Kidney capillary endothelial cell (primary cell): Measurements from ENCODE around the gene PLIN4.

Experiments
- DNase-seq: peaks from one replicate; pipeline ENCODE4 v3.0.0-alpha.2; 2018; ENCODE audit warnings: low spot score

PLIN4 gene

DNA sequence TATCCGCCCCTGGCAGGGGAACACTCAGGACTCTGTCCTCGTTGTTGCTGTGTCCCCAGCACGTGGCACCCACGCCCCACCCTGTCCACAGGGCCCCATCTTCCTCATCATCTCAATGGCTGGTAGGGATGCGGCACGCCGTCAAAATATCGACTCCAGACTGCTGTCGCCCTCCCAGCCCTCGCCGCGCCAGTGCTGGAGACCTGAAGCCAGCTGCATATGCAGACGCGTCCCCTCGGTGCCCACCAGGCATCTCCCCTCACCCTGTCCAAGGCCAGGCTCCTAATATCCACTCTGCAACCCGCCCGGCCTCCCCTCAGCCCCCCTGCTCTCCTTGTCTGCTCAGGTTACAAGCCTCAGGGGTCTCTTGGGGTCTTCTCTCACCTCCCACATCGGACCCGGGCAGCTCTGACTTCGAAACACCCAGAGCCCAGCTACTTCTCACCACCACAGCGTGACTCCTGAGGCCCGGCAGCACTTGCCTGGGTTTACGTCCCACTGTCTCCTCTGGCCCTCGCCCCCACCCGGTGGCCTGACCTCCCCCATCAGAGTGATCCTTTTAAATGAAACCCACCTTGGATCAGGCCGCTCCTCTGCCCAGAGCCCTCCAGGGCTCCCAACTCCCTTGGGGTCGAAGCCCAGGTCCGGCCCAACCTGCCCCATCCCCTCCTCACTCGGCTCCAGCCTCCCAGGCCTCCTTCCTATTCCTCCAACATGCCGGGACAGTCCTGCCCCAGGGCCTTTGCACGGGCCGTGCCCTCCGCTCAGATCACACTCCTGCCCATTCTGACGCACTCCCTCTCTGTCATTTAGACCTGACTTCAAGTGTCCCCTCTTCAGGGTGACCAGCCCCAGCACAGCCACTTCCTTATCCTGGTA lies 12.5 kb downstream of the PLIN4 start:
- DNase-seq = no peak

GRCh38 chr19:4504891-4505569 lies 13.3 kb downstream of the PLIN4 start:
- no peak for DNase-seq

DNA sequence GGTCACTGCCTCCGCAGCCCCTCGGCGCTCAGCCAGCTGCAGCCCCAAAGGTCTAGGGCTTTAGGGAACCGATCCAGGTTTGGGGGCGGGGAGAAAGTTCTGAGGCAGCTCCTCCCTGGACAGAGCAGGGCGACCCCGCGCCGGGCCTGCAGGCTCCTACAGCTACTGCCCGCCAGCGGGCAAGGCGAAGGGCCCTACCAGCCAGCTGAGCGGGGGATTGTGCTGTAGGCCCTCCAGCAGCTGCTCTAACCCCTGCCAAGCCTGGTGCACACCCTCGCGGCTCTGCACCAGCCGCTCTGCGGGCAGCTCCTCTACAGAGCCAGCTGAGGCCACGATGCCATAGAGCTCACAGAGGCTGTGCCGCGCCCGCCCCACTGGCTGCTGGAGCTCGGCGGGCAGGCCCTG lies 14.0 kb downstream of the PLIN4 start:
- DNase-seq = no peak

GRCh38 chr19:4503825-4504170 lies 14.5 kb downstream of the PLIN4 start:
- no peak for DNase-seq

- no peak for DNase-seq
These were observed 15.0 kb downstream of the PLIN4 start for GRCh38 chr19:4503132-4503824.

DNA sequence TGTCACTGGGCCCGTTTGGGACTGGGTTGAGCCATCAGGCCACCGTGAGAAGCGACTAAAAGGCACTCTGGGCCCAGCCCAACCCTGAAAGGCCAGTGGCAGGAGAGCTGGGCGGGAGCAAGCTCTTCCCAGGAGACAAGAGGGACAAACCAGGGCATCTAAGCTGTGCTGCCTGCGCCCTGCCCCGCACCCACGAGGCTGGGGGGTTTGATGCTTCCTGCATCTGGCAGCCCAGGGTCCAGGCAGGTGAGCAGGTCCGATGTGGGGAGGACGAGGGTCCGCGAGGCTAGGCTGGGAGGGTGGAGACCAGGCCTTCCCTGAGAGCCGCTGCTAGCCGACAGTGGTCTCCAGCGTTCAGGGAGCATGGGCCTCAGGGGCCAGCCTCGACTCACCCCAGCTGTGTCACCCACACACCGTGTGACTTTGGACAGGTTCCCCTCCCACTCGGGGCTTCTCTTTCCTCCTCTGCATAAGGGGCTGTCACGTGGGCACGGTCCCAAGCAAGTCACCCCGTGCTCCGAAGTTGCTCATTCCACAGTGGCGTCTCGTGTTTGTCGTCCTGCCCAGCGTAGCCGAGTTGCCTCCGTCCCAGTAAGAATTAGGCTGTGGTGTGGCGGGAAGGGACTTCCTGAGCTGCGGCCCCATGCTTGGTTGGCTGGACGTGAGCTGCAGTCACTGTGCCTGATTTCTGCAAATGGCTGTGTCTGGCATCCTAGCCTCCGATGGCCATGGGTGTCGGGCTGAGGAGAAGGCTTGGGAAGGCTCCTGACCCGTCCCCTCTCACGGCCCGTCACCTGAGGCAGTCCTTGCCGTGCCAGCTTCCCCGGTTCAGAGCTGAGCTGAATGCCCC lies 15.8 kb downstream of the PLIN4 start:
- no peak for DNase-seq

GRCh38 chr19:4501691-4502090 lies 16.6 kb downstream of the PLIN4 start:
- no peak for DNase-seq

DNA sequence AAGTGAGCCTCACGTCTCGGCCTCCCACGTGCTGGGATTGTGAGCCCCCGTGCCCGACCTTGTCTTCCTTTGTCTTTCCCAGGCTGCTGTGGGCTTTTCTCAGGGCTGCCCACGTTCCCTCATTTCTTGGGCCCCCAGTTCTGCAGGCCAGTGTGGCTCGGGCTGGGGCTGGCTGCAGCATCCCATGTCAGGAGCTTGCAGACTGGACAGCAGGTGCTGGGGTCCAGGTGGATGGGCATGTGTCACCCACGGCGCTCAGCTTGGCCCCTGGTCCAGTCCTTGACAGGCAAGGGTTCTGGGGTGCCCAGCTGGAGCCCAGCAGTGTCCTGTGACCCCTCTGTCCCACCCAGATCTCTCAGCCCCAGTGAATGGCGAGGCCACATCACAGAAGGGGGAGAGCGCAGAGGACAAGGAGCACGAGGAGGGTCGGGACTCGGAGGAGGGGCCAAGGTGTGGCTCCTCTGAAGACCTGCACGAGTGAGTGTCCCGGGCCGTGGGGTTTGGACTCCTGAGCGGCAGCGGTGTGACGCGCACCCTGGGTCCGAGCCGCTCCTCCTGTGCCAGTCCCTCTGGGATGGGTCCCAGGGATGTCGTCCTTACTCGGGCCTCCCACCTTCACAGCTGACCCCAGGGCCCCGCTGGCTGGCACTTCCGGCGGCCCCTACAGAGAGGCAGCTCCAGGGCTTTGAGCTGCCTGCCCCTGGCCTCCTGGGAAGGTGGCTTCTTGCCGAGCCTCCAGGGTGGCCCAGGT lies 17.3 kb downstream of the PLIN4 start:
- no peak for DNase-seq

GRCh38 chr19:4499855-4500254 lies 18.4 kb downstream of the PLIN4 start:
- no peak for DNase-seq

DNA sequence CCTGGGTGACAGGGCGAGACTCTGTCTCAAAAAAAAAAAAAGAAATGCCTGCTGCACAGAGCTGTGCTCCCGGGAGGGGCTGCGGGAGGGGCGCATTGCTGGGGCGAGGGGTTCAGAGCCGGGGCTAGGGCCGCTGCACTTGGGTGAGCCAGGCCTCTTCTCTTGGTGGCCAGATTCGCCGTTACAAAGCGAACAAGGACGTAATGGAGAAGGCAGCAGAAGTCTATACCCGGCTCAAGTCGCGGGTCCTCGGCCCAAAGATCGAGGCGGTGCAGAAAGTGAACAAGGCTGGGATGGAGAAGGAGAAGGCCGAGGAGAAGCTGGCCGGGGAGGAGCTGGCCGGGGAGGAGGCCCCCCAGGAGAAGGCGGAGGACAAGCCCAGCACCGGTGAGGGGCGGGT lies 19.0 kb downstream of the PLIN4 start:
- DNase-seq = no peak

GRCh38 chr19:4498694-4499093 lies 19.6 kb downstream of the PLIN4 start:
- no peak for DNase-seq

GRCh38 chr19:4497770-4498389 lies 20.4 kb downstream of the PLIN4 start:
- no peak for DNase-seq

- DNase-seq = no peak
These were observed 22.0 kb downstream of the PLIN4 start for GRCh38 chr19:4496304-4496703.

DNA sequence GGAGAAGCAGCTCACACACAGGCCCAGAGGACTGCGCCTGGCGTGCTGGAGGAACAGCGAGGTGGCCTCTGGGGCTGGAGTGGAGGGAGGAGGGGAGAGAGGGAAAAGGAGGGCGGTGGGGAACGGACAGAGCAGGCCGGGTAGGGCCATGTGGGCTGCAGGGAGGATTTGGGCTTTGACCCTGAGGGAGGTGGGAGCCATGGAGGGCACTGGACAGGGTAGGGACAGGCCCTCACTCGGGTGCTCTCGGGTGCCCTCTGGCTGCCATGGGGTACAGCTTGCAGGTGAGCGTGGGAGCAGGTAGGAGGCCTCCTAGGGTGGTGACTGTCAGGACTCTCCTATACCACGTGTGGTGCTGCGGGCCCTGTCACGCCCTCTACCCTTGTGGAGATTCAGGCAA lies 22.8 kb downstream of the PLIN4 start:
- no peak for DNase-seq

DNA sequence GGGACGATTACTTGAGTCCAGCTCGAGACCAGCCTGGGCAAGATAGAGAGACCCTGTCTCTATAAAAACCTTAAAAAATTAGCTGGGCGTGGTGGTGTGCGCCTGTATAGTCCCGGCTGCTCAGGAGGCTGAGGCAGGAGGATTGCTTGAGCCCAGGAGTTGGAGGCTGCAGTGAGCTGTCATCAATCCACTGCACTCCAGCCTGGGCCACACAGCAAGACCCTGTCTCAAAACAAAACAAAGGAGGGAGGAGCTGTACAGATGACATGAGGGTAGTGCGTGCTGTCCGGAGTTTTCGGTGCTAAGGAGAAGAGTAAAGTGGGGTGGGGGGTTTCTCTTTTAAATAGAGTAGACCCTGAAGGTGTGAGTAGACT lies 23.6 kb downstream of the PLIN4 start:
- no peak for DNase-seq

DNA sequence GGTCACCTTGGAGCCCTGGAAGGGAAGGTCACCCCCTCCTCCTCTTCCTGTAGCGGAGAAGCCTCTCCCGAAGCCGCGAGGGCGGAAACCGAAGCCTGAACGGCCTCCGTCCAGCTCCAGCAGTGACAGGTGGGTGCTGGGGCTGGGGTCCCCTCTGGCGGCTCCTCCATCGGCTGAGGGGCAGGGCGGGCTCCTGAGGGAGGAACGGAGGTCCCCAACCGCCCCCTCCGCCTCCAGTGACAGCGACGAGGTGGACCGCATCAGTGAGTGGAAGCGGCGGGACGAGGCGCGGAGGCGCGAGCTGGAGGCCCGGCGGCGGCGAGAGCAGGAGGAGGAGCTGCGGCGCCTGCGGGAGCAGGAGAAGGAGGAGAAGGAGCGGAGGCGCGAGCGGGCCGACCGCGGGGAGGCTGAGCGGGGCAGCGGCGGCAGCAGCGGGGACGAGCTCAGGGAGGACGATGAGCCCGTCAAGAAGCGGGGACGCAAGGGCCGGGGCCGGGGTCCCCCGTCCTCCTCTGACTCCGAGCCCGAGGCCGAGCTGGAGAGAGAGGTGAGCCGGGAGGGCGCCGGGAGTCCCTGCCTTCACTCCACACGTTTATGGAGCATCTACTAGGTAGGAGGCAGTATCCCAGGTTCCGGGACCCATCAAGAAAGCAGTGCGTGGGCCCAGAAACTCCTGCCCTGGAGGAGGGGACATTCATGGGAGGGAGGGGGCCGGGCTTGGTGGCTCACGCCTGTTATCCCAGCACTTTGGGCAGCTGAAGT lies 24.2 kb downstream of the PLIN4 start:
- no peak for DNase-seq

DNA sequence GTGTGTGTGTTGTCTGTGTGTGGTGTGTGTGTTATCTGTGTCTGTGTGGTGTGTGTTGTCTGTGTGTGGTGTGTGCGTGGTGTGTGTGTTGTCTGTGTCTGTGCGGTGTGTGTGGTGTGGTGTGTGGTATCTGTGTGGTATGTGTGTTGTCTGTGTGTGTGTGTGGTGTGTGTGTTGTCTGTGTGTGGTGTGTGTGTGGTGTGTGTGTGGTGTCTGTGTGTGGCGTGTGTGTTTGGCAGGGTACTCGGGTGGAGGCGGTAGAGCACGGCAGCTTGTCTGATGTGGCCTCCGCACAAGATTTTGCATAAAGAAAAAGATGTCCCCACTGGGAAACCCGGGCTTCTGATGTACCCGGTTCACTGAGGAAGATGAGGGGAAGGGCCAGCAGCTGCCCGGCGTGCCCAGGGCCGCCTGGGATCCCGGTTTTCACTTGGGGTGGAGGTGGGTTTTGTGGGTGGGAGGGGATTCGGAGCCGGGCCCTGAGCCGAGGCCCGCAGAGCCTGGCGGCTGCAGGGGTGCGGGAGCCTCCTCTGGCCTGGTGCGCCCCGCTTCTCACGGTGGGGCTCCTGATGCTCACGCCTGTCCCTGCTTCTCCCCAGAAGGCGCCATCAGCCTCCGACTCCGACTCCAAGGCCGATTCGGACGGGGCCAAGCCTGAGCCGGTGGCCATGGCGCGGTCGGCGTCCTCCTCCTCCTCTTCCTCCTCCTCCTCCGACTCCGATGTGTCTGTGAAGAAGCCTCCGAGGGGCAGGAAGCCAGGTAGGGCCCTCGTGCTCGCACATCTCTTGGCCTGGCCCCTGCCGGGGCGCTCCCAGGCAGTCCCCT lies 25.0 kb downstream of the PLIN4 start:
- no peak for DNase-seq

GRCh38 chr19:4492337-4493103 lies 25.8 kb downstream of the PLIN4 start:
- no peak for DNase-seq

DNA sequence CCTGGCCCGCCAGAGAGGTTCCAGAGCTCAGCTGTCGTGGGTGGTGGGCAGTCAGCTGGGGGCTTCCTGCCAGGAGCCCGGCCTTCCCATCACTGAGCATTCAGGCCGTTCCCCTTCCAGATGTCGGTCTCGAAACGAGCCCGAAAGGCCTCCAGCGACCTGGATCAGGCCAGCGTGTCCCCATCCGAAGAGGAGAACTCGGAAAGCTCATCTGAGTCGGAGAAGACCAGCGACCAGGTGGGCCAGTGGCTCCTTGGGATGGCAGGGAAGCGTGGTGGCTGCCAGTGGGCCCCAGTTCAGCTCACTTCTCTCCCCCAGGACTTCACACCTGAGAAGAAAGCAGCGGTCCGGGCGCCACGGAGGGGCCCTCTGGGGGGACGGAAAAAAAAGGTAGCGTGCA lies 26.8 kb downstream of the PLIN4 start:
- DNase-seq = no peak
